HG03521 (cell line): ENCODE measurements around the gene TSHZ2.
"Not testable (repeated sequence)": the region's sequence is repeated elsewhere in the genome, so short reads cannot be mapped to it uniquely, and the experiment has no call there.

Source experiments
- ATAC-seq: cut with Tn5 transposase; IDR thresholded peaks from one replicate; pipeline ENCODE4 v1.9.1; 2021; ENCODE audit warnings: mild to moderate bottlenecking, moderate library complexity; ENCODE audit not compliant: unreplicated experiment

Gene TSHZ2

DNA sequence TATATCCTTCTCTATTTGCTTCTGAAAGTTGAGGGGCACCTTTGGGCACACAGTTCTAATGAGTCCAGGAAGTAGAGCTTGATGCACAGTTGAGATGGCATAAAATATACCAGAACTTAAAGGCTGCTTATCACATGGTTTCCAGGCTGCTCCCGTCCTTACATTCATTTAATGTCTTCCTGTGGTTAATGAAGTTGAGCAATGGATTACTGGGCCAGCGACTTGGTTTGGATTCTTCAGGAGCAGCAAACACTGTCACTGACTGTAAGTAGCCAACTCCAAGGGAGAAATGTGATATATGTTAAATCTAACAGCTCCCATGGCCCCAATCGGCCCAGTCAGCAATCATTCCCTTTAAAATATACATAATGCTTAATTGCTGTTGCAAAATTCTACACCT lies 9.0 kb upstream of the TSHZ2 start:
- ATAC-seq, result no peak

- ATAC-seq, result no peak
These were observed 8.0 kb upstream of the TSHZ2 start for GRCh38 chr20:52964131-52964530.

DNA sequence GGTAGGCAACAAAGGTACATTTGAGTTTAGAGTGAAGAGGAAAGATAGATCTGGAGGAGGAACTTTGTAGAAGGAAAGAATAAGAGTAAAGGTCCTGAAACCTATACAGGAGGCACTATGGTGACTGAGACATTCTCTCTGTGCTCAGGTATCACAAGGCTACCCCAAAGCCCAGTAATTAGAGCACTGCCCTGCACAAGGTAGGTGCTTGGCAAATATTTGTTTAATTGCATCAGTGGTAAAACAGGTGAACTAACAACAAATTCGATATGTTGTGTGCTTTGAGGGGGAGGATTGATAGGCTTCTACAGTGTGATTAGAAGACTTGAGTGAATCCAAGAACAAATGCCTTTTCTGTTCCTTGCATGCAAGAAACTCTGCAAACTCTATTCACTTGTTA lies 6.8 kb upstream of the TSHZ2 start:
- no peak for ATAC-seq

DNA sequence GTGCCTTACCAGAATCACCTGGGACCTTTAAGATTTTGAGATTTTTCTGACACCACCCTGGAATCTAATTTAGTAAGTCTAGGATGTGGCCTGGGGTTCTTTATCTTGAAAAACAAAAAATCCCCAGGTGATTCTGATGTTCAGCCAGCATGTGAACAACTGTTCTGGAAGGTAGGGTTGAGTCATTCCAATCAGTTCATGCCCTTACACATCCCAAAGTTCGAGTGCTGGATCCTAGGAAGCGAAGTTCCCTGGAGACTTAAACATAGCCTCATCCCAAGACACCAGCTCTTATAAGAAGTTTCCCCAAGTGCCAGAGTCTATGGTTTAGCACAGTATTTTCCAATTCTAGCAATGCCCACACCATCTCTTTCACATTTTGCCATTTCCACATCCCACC lies 6.3 kb upstream of the TSHZ2 start:
- no peak for ATAC-seq

DNA sequence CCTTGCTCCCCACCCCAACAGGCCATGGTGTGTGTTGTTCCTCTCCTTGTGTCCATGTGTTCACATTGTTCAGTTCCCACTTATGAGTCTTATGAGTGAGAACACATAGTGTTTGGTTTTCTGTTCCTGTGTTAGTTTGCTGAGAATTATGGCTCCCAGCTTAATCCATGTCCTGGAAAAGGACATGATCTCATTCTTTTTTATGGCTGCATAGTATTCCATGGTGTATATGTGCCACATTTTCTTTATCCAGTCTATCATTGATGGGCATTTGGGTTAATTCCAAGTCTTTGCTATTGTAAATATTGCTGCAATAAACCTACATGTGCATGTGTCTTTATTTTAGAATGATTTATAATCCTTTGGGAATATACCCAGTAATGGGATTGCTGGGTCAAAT lies 5.6 kb upstream of the TSHZ2 start:
- ATAC-seq, result not testable (repeated sequence)

DNA sequence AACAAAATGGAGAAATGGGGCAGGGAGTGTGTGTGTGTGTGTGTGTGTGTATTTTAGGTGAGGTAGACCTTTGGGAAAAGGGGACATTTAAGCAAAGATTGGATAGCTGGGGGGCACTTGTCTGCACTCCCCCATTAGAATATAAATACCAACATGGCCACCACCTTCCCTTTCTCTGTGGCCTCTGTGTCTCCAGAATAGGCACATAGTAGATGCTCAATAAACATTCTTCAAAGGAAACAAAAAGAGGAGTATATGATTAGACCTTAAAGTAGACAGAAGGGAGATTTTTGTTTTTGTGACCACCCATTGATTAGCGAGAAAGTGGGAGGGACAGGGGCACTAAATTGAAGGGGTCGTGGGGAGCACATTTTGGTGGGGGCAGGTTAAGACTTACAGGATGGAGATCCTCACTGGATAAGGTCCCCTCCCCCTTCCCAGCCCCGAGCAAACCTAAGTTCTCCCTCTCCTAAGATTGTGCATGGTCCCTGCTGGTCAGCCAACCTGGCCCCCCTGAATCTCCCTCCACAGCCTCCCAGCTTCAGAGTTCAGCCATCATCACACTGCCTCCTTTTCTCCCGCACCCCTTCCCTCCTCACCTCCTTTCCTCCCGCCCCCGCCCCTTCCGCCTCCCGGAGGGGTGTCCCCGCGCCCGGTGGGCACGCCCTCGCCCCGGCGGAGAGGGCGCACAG lies 514 bp upstream of the TSHZ2 start:
- no peak for ATAC-seq

DNA sequence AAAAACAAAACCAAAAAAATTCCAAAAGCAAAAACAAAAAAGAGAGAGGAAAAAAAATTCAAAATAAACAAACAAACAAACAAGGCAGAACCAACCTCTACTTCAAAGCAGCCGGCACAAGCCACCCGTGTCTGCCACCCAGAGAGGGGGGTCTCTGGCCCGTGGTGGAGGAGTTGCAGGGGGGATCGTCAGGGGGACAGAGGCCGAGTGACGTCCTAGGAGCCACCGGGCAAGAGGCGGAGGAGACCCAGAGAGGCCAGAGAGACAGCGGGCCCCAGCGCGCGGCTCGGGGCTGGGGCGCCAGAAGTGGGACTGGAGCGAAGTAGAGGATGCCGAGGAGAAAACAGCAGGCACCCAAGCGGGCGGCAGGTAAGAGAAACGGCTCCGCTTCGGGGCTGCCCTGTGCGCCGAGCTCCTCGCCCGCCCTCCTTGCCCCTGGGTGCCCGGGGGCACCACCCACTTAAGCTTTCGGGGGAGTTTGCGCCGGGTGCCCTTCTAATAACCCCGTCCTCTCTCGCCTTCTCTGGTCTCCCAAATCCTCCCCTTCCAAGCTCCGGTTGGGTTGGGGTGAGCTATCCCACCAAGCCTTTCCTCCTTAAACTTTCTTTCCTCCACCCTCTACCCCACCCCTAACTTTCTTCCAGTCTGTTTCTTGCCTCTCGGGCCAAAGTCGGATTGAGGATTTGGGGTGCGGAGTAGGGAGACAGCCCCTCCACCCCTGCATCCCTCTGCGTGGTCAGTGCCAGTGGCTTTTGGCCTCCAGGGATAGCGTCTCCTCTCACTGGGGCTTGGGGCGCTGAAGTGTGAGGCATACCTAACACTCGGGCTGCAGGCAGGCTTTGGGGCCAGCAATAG lies 1.0 kb downstream of the TSHZ2 start:
- ATAC-seq, result no peak

DNA sequence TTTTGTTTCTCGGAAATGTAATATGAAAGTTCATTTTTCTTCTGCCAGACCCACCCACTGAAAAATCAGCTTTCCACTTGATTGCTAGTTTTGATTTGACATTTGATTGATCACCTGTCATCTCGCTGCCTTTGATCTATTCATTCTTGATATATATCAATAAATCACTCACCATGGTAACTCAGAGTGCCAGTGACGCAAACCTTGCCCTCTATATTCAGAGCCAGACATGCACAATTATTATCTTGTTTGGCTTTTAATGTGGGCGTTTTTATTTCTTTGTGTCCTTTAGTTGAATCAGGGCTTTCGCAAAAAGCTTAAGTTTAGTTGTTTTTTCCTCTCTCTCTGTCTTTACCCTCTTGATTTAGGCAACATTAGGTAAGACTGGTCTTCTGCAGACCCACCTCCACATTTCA lies 2.0 kb downstream of the TSHZ2 start:
- no peak for ATAC-seq

DNA sequence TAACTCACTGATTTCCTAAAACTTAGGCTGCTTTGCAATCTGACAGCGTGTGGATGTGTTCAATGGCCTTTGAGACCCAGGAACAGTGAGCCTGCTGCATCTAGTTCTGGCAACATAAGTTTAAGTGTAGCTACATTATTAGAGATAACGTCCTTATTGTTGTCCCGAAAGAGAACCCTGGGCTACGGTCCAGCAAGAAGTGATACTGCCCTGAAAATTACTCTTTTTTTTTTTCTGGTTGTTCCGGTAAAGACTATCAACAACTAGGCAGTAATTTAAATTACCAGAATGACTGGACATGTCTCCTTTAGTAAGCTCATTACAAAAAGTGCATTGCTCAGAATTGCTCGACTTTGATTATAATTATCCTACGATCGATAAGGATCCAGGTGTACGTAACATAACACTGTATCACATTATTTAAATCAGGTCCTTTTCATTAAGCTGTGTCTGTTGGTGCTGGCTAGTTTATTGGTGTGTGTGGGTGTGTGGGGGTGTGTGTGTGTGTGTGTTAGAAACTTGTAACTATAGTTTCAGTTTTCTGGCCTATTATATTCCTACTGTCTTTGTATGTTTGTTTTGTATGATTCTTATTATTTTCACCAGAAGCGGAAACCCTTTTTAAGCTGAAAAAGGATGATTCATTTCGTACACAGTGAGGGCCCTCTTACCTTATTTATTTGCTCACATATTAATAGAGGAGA lies 3.0 kb downstream of the TSHZ2 start:
- ATAC-seq, result no peak

DNA sequence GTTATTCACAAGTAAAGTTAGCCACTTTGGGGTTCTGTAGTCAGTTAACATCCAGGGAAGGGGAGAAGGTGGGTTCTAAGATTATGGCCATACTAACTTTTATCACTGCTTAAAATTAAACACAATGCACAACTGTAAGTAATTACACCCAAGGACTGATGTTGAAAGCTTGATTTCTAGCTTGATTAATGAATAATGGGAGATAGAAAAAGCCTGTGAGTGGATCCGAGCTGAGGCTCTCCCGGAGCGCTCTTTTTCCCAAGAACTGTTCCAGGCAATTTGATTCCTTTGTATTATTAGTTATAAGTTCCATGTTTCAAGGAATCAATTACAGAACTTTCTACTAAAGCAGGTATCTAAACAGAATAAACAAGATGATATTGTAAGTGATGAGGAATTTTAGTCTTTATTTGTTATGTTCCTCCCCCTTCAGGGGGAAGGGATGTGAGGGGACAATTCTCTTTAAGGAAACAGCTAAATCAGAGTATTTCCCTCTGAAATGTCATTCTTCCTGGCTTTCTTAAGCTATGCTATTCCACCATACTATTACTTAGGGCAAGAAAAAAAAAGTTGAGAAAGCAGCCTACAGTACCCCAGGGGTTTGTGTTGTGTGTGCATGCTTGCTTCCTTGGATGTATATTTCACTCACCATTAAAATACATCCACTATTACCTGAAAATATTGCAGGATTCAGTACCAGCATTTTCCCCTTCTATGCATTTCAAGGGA lies 3.8 kb downstream of the TSHZ2 start:
- no peak for ATAC-seq

GRCh38 chr20:52978851-52979250 lies 6.7 kb downstream of the TSHZ2 start:
- ATAC-seq, result no peak

GRCh38 chr20:52981051-52981450 lies 8.9 kb downstream of the TSHZ2 start:
- no peak for ATAC-seq

- ATAC-seq, result no peak
These were observed 11.7 kb downstream of the TSHZ2 start for GRCh38 chr20:52983726-52984450.

DNA sequence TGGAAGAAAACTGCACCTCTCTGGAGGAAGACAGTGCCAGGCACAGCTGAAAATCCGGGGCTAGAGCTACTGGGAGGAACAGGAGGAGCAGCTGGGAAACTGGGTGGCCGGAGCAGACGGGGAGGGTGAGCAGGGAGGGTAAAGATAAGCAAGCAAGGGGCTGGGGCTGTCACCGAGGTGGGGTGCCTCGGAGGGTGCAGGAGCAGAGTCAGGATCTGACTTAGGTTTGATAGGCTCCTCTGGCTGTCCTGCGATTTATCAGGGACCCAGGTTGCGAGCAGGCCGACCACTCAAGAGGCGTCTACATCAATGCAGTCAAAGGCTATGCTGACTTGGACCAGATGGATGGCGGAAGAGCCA lies 12.3 kb downstream of the TSHZ2 start:
- ATAC-seq, result no peak

- no peak for ATAC-seq
These were observed 13.5 kb downstream of the TSHZ2 start for GRCh38 chr20:52985687-52986086.

GRCh38 chr20:52987295-52987694 lies 15.1 kb downstream of the TSHZ2 start:
- no peak for ATAC-seq

- no peak for ATAC-seq
These were observed 19.7 kb downstream of the TSHZ2 start for GRCh38 chr20:52991830-52992229.

GRCh38 chr20:52992632-52993031 lies 20.5 kb downstream of the TSHZ2 start:
- no peak for ATAC-seq

DNA sequence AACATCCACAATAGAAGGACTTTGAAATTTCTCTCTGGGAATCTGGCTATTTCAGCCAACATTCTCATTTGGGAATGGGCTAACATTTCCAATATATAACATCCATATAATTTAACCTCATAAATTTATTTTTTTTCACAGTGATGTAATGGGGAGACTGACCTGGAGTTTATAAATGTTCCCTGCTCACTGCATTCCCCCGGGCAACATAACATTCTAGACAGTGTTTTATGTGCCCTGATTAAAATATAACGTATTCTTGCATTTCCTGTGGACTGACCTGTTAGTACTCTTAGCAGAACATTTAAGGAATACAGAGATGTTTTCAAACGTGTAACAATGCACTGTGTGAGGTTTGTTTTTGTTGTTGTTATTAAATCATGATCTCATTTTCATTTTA lies 20.9 kb downstream of the TSHZ2 start:
- ATAC-seq, result no peak

DNA sequence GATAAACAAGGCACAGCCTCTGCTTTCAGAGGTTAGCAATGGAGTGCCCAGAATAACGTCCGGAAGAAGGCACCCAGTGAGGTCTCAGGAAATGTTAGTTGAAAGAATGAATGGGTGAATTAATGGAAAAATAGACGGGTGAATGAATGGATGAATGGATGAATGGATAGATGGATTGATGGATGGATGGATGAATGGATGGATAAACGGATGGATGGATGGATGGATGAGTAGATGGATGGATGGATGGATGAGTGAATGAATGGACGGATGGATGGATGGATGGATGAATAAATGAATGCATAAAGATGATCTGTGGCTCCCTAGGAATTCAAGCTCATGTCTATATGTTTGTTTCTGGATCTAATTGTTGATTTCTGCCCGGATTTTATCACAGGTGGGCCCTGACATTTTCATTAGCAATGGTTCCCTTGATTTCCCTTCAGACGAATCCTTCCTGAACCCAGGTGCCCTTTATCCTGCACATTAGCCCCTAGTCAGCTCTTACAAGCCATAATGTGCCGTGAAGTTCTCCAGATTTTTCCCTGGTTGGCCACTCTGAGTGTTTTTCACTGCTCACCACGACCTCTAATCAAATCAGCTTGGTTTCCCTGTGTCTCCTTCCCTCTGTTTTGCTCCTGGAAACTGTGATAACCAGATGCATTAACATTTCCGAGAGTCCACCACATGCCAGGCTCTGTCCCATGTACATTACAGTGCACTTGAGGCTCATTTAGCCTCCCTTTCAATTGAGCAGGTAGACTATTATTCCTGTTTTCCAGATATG lies 22.2 kb downstream of the TSHZ2 start:
- no peak for ATAC-seq
